Measurements from ENCODE around the gene SAP30BP. TPM values are rescaled to one million over a fixed set of nuclear protein-coding genes. Genes with fewer than 3 reads are reported as not detected.

SAP30BP gene
- total and polyA plus RNA-seq, 4 donors = 20.9 to 33.4 (median 30.2) TPM

- Histone ChIP-seq H3K9me3 (ENCODE audit: control insufficient read depth in 4 of 4, low read length in 3 of 4) (no peaks in the 10 kb centered on the region), H3K36me3 (ENCODE audit: control insufficient read depth in 4 of 4, insufficient read depth in 3 of 4, low read depth in 1 of 4, low read length in 3 of 4) (no peaks in the 10 kb centered on the region), H3K9ac (ENCODE audit: low read depth in 1 of 2, low read length in 2 of 2) (no peak overlapping the region), H3K4me1 (ENCODE audit: control insufficient read depth in 4 of 4, insufficient read depth in 4 of 4, low read length in 3 of 4) (peaks cover 0 to 6% (median 5%) of the 10 kb centered on the region in 4 donors), H3K27me3 (ENCODE audit: control insufficient read depth in 4 of 4, insufficient read depth in 4 of 4, low read length in 3 of 4) (peaks cover 0 to 5% (median 0%) of the 10 kb centered on the region in 4 donors), H3K27ac (ENCODE audit: low read depth in 1 of 2, low read length in 2 of 2) (no peak overlapping the region), H3K4me3 (ENCODE audit: low read depth in 1 of 3, low read length in 3 of 3) (no peak overlapping the region)
- DNase-seq (ENCODE audit: low spot score) = no peak
- TF ChIP-seq REST (IDR thresholded peaks at IDR 0.05) (no peak), FOXA1 (IDR thresholded peaks at IDR 0.05) (no peak), ATF3 (IDR thresholded peaks at IDR 0.05) (no peak), EGR1 (IDR thresholded peaks at IDR 0.05; ENCODE audit: low read depth in 2 of 2) (no peak), CTCF (IDR thresholded peaks at IDR 0.05; ENCODE audit: low read depth, low read length, missing input control) (no peak), NR2F2 (IDR thresholded peaks at IDR 0.05) (no peak), TAF1 (conservative IDR thresholded peaks at IDR 0.05) (no peak), ZBTB33 (IDR thresholded peaks at IDR 0.05) (no peak), RAD21 (IDR thresholded peaks at IDR 0.05) (no peak), FOXA2 (IDR thresholded peaks at IDR 0.05) (no peak), HNF4G (IDR thresholded peaks at IDR 0.05) (no peak), RXRA (IDR thresholded peaks at IDR 0.05) (no peak), MAX (IDR thresholded peaks at IDR 0.05) (no peak), JUND (IDR thresholded peaks at IDR 0.05) (no peak)
- WGBS = 82% methylated on average over 5 of the region's 5 CpGs
Observed at GRCh38 chr17:75722076-75722475, 54.9 kb downstream of the SAP30BP start.

- DNase-seq (ENCODE audit: low spot score) = no peak
- no peaks in the 10 kb centered on the region for H3K9me3 ChIP-seq (ENCODE audit: control insufficient read depth in 4 of 4, low read length in 3 of 4)
- peaks cover 0 to 6% (median 5%) of the 10 kb centered on the region in 4 donors for H3K4me1 ChIP-seq (ENCODE audit: control insufficient read depth in 4 of 4, insufficient read depth in 4 of 4, low read length in 3 of 4)
- peaks cover 0 to 5% (median 0%) of the 10 kb centered on the region in 4 donors for H3K27me3 ChIP-seq (ENCODE audit: control insufficient read depth in 4 of 4, insufficient read depth in 4 of 4, low read length in 3 of 4)
- H3K27ac ChIP-seq (ENCODE audit: low read depth in 1 of 2, low read length in 2 of 2) = no peak overlapping the region
- no peak overlapping the region for H3K9ac ChIP-seq (ENCODE audit: low read depth in 1 of 2, low read length in 2 of 2)
- 87% methylated on average over 9 of the region's 9 CpGs for WGBS
- H3K36me3 ChIP-seq (ENCODE audit: control insufficient read depth in 4 of 4, insufficient read depth in 3 of 4, low read depth in 1 of 4, low read length in 3 of 4) = no peaks in the 10 kb centered on the region
- no peak overlapping the region for H3K4me3 ChIP-seq (ENCODE audit: low read depth in 1 of 3, low read length in 3 of 3)
- TF ChIP-seq SP1 (IDR thresholded peaks at IDR 0.05) = no peak
- TF ChIP-seq MAX (IDR thresholded peaks at IDR 0.05) = no peak
- TF ChIP-seq FOXA1 (IDR thresholded peaks at IDR 0.05) = no peak
- no peak for TF ChIP-seq RXRA (IDR thresholded peaks at IDR 0.05)
- no peak for TF ChIP-seq FOXA2 (IDR thresholded peaks at IDR 0.05)
- no peak for TF ChIP-seq ATF3 (IDR thresholded peaks at IDR 0.05)
- no peak for TF ChIP-seq JUND (IDR thresholded peaks at IDR 0.05)
- TF ChIP-seq ZBTB33 (IDR thresholded peaks at IDR 0.05) = no peak
- TF ChIP-seq REST (IDR thresholded peaks at IDR 0.05) = no peak
- no peak for TF ChIP-seq EGR1 (IDR thresholded peaks at IDR 0.05; ENCODE audit: low read depth in 2 of 2)
- no peak for TF ChIP-seq TAF1 (conservative IDR thresholded peaks at IDR 0.05)
- no peak for TF ChIP-seq YY1 (IDR thresholded peaks at IDR 0.05)
Observed at GRCh38 chr17:75722542-75723095, 55.5 kb downstream of the SAP30BP start.
